HEK293T (cell line): Measurements from ENCODE around the gene CAMSAP2.

Experiments used
- CTCF ChIA-PET: fragments of 350-600 bp; formaldehyde crosslinking; extraction: SDS; loops from one replicate; lab custom pipeline; 2021; ENCODE audit warnings: antibody characterized with exemption, inconsistent platforms; lab: Yijun Ruan, JAX
- POLR2A ChIA-PET: fragments of 350-600 bp; formaldehyde crosslinking; extraction: SDS; loops from one replicate; lab custom pipeline; 2020; ENCODE audit warnings: antibody characterized with exemption, inconsistent platforms; lab: Yijun Ruan, JAX
- DNase-seq: peaks from one replicate; pipeline ENCODE4 v3.0.0; 2012; ENCODE audit warnings: mixed read lengths; ENCODE audit errors: extremely low spot score
- ARNT ChIP-seq: fragments of 450-650 bp; IDR thresholded peaks from 2 replicates; pipeline ENCODE4 v1.6.1; 2017; ENCODE audit warnings: mild to moderate bottlenecking
- BHLHE40 ChIP-seq: fragments of 450-650 bp; IDR thresholded peaks from 2 replicates; pipeline ENCODE4 v1.6.1; 2016; ENCODE audit warnings: mild to moderate bottlenecking, moderate library complexity, borderline replicate concordance
- CTBP1 ChIP-seq: fragments of 450-650 bp; IDR thresholded peaks from 2 replicates; pipeline ENCODE4 v1.6.1; 2016; ENCODE audit warnings: borderline replicate concordance
- ELF4 ChIP-seq: fragments of 450-650 bp; IDR thresholded peaks from 2 replicates; pipeline ENCODE4 v1.6.1; 2017; ENCODE audit warnings: antibody characterized with exemption
- FOXA1 ChIP-seq: fragments of 450-650 bp; IDR thresholded peaks from 2 replicates; pipeline ENCODE4 v1.6.1; 2016; ENCODE audit warnings: mild to moderate bottlenecking
- FOXK2 ChIP-seq: fragments of 450-650 bp; IDR thresholded peaks from 2 replicates; pipeline ENCODE4 v1.6.1; 2016; ENCODE audit warnings: mild to moderate bottlenecking
- FOXM1 ChIP-seq: fragments of 450-650 bp; IDR thresholded peaks from 2 replicates; pipeline ENCODE4 v1.6.1; 2017; ENCODE audit warnings: mild to moderate bottlenecking, borderline replicate concordance
- HDGF ChIP-seq: fragments of 450-650 bp; IDR thresholded peaks from 2 replicates; pipeline ENCODE4 v1.6.1; 2017; ENCODE audit warnings: antibody characterized with exemption, borderline replicate concordance
- L3MBTL2 ChIP-seq: fragments of 450-650 bp; conservative IDR thresholded peaks from 2 replicates; pipeline ENCODE4 v1.6.1; 2016; ENCODE audit warnings: mild to moderate bottlenecking
- LEF1 ChIP-seq: fragments of 450-650 bp; IDR thresholded peaks from 2 replicates; pipeline ENCODE4 v1.6.1; 2017; ENCODE audit warnings: mild to moderate bottlenecking, borderline replicate concordance
- NFRKB ChIP-seq: fragments of 450-650 bp; IDR thresholded peaks from 2 replicates; pipeline ENCODE4 v1.6.1; 2016; ENCODE audit warnings: mild to moderate bottlenecking, moderate library complexity
- SP1 ChIP-seq: fragments of 450-650 bp; IDR thresholded peaks from 2 replicates; pipeline ENCODE4 v1.6.1; 2017
- SUZ12 ChIP-seq: fragments of 450-650 bp; IDR thresholded peaks from 2 replicates; pipeline ENCODE4 v1.6.1; 2016; ENCODE audit warnings: mild to moderate bottlenecking
- TARDBP ChIP-seq: fragments of 450-650 bp; IDR thresholded peaks from 2 replicates; pipeline ENCODE4 v1.6.1; 2016
- ZNF384 ChIP-seq: fragments of 450-650 bp; IDR thresholded peaks from 2 replicates; pipeline ENCODE4 v1.6.1; 2016
- TF ChIP-seq, protein P1 (sequence below): fragments of 450-650 bp; IDR thresholded peaks from 2 replicates; pipeline ENCODE4 v1.6.1; 2016

The CAMSAP2 gene

GRCh38 chr1:200733907-200734306 is 4.8 kb upstream of the CAMSAP2 start:
- POLR2A ChIA-PET, result no interaction called here
- CTCF ChIA-PET, result interaction anchor here (0.6 kb wide), 1 partner anchor 112 kb away, joined by 4 read pairs; no protein-coding TSS in a partner anchor
- TF ChIP-seq ZNF384, result no peak
- TF ChIP-seq HDGF, result no peak
- TF ChIP-seq, protein P1, sequence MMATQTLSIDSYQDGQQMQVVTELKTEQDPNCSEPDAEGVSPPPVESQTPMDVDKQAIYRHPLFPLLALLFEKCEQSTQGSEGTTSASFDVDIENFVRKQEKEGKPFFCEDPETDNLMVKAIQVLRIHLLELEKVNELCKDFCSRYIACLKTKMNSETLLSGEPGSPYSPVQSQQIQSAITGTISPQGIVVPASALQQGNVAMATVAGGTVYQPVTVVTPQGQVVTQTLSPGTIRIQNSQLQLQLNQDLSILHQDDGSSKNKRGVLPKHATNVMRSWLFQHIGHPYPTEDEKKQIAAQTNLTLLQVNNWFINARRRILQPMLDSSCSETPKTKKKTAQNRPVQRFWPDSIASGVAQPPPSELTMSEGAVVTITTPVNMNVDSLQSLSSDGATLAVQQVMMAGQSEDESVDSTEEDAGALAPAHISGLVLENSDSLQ, result peak; percentile 73

GRCh38 chr1:200737647-200738291 is 924 bp upstream of the CAMSAP2 start:
- ChIA-PET CTCF (interaction anchor here (1.2 kb wide), 1 partner anchor 9 kb away, joined by 3 read pairs; no protein-coding TSS in a partner anchor), POLR2A (interaction anchor here (1.0 to 3.0 kb wide), 5 partner anchors 8 to 68 kb away, joined by 4 to 26 read pairs (median 5); partner anchors contain the start of gene DDX59)
- no peak for DNase-seq
- no peak for TF ChIP-seq SP1
- TF ChIP-seq NFRKB, result no peak
- TF ChIP-seq BHLHE40, result no peak
- TF ChIP-seq FOXA1, result no peak
- TF ChIP-seq HDGF, result no peak
- TF ChIP-seq ARNT, result no peak

More at GRCh38 chr1:200733907-200734306, 4.8 kb upstream of the CAMSAP2 start:
- DNase-seq, result no peak

GRCh38 chr1:200738949-200739651 is 407 bp downstream of the CAMSAP2 start:
- ChIA-PET CTCF (interaction anchor here (1.2 kb wide), 1 partner anchor 11 kb away, joined by 3 read pairs; no protein-coding TSS in a partner anchor), POLR2A (interaction anchor here (0.6 to 3.0 kb wide), 6 partner anchors 9 to 69 kb away, joined by 3 to 26 read pairs (median 5); partner anchors contain the start of gene DDX59)
- peak; percentile 76 for DNase-seq
- TF ChIP-seq ARNT (no peak), CTBP1 (peak; percentile 13; the same call in 1 of the 2 replicates), L3MBTL2 (peak; percentile 58)

DNA sequence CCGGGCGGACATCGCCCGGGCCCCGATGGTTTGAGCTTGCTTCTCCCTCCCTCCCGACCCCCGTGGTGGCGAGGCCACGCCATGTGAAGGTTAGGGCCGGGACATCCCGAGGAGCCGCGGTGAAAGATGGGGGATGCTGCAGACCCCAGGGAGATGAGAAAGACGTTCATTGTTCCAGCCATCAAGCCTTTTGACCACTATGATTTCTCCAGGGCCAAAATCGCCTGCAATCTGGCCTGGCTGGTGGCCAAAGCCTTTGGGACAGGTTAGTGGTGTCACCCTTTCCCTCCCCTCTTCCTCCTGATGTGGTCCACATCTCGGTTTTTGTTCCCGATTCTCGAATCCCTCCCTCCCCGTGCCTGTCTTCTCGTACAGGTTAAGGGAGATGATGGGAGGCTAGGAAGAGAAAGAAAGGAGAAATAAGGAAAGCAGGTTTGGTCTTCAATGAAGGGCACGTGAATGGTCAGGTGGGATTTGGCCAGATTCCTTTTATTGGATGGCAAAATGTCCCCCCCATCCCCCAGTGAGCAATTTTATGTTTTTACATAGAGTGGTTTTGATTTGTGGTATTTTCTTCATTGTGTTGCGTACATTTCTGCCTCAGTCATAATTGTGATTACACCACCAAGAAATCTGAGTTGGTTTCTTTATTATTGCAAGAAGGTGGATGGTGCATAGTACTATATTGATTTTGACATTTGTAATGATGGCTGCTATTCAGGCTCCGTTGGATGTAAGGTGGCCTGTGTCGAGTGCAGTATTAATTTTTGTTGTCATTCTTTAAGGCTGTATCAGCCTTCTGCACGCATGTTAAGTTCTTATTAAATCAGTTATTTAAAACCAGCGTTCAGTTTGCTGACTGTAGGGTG is 1.2 kb downstream of the CAMSAP2 start:
- POLR2A ChIA-PET, result interaction anchor here (1.0 to 3.0 kb wide), 4 partner anchors 8 to 70 kb away, joined by 3 to 26 read pairs (median 6); partner anchors contain the start of gene DDX59
- CTCF ChIA-PET, result no interaction called here
- no peak for DNase-seq

GRCh38 chr1:200740571-200741208 is 2.0 kb downstream of the CAMSAP2 start:
- CTCF ChIA-PET, result no interaction called here

More for the DNA sequence above, 1.2 kb downstream of the CAMSAP2 start:
- TF ChIP-seq L3MBTL2 (peak; percentile 84), HDGF (no peak), ARNT (no peak), SP1 (no peak)

GRCh38 chr1:200741551-200742207 is 3.0 kb downstream of the CAMSAP2 start:
- no peak for DNase-seq
- TF ChIP-seq, protein P1, result no peak
- TF ChIP-seq CTBP1, result no peak
- TF ChIP-seq NFRKB, result no peak
- no peak for TF ChIP-seq ELF4
- TF ChIP-seq SUZ12, result no peak
- no peak for TF ChIP-seq LEF1
- ChIA-PET POLR2A (no interaction called here), CTCF (no interaction called here)

More at GRCh38 chr1:200740571-200741208, 2.0 kb downstream of the CAMSAP2 start:
- DNase-seq, result no peak
- no peak for TF ChIP-seq NFRKB
- no peak for TF ChIP-seq ZNF384
- TF ChIP-seq FOXA1, result no peak
- TF ChIP-seq ARNT, result no peak
- TF ChIP-seq FOXM1, result no peak
- no peak for TF ChIP-seq HDGF
- no peak for TF ChIP-seq LEF1
- TF ChIP-seq, protein P1, result no peak
- no peak for TF ChIP-seq FOXK2
- no peak for TF ChIP-seq ELF4
- no peak for TF ChIP-seq BHLHE40
- TF ChIP-seq CTBP1, result no peak
- TF ChIP-seq TARDBP, result no peak
- no peak for TF ChIP-seq SP1
- TF ChIP-seq L3MBTL2, result no peak
- TF ChIP-seq SUZ12, result no peak
- POLR2A ChIA-PET, result no interaction called here
